ENCODE results near the gene ZC3H18. TPM values are rescaled to one million over a fixed set of nuclear protein-coding genes. Genes with fewer than 3 reads are reported as not detected.

ZC3H18 gene
- total RNA-seq, 1 donor = 17.7 TPM

DNA sequence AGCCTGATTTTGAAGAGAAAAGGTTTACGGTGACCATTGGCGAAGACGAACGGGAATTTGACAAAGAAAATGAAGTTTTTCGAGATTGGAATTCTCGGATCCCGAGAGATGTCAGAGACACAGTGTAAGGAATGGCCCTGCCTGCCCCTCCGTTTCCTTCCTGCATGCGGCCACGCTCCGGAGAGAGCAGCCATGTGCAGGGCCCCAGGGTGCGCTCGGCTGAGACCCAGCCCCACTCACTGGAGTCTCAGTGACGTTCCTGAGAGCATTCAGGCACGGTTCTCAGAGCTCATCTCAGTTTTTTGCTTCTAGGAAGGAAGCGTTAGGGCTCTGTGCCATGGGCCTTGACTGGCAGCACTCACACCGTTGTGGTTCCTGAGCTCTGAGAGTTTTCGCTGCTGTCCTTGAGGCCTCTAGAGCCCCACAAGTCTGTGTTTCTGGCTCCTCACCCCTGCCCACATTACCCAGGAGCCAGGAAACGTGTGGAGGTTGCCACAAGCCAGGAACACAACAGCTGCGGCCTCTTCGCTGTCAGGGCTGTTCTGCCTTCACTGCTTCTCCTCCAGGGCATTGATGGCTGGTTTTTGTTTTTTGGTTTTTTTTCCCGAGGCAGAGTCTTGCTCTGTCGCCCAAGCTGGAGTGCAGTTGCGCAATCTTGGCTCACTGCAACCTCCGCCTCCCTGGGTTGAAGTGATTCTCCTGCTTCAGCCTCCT lies 29.8 kb downstream of the ZC3H18 start:
- DNase-seq (ENCODE audit: low read depth) = no peak
- TF ChIP-seq, protein P1, sequence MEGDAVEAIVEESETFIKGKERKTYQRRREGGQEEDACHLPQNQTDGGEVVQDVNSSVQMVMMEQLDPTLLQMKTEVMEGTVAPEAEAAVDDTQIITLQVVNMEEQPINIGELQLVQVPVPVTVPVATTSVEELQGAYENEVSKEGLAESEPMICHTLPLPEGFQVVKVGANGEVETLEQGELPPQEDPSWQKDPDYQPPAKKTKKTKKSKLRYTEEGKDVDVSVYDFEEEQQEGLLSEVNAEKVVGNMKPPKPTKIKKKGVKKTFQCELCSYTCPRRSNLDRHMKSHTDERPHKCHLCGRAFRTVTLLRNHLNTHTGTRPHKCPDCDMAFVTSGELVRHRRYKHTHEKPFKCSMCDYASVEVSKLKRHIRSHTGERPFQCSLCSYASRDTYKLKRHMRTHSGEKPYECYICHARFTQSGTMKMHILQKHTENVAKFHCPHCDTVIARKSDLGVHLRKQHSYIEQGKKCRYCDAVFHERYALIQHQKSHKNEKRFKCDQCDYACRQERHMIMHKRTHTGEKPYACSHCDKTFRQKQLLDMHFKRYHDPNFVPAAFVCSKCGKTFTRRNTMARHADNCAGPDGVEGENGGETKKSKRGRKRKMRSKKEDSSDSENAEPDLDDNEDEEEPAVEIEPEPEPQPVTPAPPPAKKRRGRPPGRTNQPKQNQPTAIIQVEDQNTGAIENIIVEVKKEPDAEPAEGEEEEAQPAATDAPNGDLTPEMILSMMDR (IDR thresholded peaks at IDR 0.05; ENCODE audit: insufficient read depth, low read depth, low read length) = no peak
- H3K4me3 ChIP-seq (ENCODE audit: low read depth, low read length) = no peak overlapping the region

DNA sequence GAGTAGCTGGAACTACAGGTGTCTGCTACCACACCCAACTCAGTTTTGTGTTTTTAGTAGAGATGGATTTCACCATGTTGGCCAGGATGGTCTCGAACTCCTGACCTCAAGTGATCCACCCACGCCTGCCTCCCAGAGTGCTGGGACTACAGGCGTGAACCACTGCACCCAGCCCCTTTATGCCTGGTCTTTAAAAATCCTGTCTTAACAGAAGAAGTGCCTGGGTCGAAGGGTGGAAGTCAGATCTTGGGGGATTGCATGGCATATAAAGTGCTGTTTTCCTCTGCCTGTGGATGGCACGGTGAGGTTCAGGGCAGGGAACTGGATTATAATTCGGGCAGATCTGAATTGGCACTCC lies 30.3 kb downstream of the ZC3H18 start:
- no peak for DNase-seq (ENCODE audit: low read depth)
- TF ChIP-seq, protein P1 (IDR thresholded peaks at IDR 0.05; ENCODE audit: insufficient read depth, low read depth, low read length) = no peak
- no peak overlapping the region for H3K4me3 ChIP-seq (ENCODE audit: low read depth, low read length)

- no peak overlapping the region for H3K4me3 ChIP-seq (ENCODE audit: low read depth, low read length)
- DNase-seq (ENCODE audit: low read depth) = no peak
- TF ChIP-seq, protein P1 (IDR thresholded peaks at IDR 0.05; ENCODE audit: insufficient read depth, low read depth, low read length) = no peak
These were observed 31.3 kb downstream of the ZC3H18 start for GRCh38 chr16:88601313-88602036.

DNA sequence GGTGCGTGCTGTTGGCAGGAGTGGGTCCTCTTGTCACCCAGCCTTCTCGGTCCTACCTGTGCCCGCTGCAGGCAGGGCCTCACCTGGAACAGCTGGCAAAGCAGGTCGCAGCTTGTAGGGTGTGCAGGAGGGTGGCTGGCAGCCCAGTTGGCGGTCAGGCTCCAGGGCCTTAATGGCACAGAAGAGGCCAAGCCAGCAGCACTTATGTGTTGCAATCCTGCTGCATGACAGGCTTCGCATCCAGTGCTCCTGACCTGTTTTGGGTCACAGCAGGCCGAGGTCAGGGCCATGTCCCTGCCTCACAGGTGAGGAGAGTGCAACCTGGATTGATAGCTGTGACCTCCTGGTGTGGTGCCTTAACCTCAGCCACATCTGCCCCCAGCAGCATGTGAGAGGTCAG lies 31.9 kb downstream of the ZC3H18 start:
- DNase-seq (ENCODE audit: low read depth) = no peak
- TF ChIP-seq, protein P1 (IDR thresholded peaks at IDR 0.05; ENCODE audit: insufficient read depth, low read depth, low read length) = no peak
- H3K4me3 ChIP-seq (ENCODE audit: low read depth, low read length) = no peak overlapping the region

DNA sequence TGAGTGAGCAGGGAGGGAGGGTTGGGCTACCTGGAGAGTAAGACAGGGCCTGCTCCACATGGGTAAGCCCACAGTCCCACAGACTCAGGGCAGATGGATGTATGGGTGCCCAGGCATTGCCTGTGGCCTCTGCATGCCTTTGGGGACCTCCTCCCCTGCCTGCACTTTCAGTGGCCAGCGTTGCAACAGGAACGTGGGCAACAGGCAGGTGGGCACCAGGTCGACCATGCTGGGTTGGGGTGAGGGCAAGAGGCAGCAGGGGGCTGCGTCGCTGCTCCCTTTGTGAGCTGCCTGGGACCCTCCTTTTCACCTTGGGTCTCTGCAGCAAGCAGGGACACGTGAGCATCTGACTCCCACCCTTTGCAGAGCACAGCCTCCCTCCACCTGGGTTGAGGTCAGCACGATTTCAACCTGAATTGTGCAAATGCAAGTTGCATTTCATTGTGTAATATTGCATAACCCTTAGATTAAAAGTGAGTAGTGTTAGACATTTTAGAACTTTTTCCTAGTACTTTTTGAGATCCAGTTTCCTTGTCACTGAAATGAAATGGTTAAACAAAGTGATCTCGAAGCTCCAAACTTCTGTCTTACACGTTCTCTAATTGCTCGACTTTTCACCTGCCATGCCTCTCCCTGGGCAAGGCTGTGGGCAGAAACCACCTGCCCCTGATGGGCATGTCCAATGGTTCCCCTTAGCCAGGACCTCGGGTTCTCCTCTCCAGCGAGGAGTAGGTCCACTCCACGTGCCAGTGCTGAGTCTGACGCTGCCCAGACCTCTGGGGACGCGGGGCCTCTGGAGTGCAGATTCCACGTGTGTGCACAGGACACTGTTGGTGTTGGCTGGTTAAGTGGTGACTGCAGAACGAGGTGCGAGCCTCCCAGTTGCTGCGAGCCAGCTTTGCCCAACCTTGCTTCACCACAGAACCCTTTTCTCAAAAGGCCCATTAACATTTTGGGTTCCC lies 35.3 kb downstream of the ZC3H18 start:
- DNase-seq (ENCODE audit: low read depth) = no peak
- no peak overlapping the region for H3K4me3 ChIP-seq (ENCODE audit: low read depth, low read length)
- TF ChIP-seq, protein P1 (IDR thresholded peaks at IDR 0.05; ENCODE audit: insufficient read depth, low read depth, low read length) = no peak

- TF ChIP-seq, protein P1 (IDR thresholded peaks at IDR 0.05; ENCODE audit: insufficient read depth, low read depth, low read length) = no peak
- no peak for DNase-seq (ENCODE audit: low read depth)
- no peak overlapping the region for H3K4me3 ChIP-seq (ENCODE audit: low read depth, low read length)
These were observed 36.0 kb downstream of the ZC3H18 start for GRCh38 chr16:88606148-88606757.
